K562 (cell line): ENCODE results near the gene YOD1. TPM values are rescaled to one million over a fixed set of nuclear protein-coding genes. Genes with fewer than 3 reads are reported as not detected.

ENCODE experiments used
- ATAC-seq: fragments of 200-7000 bp; cut with Tn5 transposase; 3 replicates; pipeline ENCODE4 v1.9.1; 2020; ENCODE audit warnings: moderate library complexity
- BruUV-seq: library from RNA; stranded (reverse); fragments of 400-500 nt; replicated peaks from 2 replicates; lab custom pipeline; 2021; lab: Mats Ljungman, UMichigan
- CTCF ChIA-PET: fragments of 300-600 bp; formaldehyde crosslinking; extraction: SDS; loops from one replicate; lab custom pipeline; 2021; ENCODE audit warnings: low intra/inter-chr PET ratio; lab: Yijun Ruan, JAX
- POLR2A ChIA-PET: fragments of 300-600, 350-650 bp; sonication (Branson Sonifier 250); formaldehyde crosslinking; extraction: SDS; loops from one replicate; lab custom pipeline; 2021; ENCODE audit warnings: antibody characterized with exemption, inconsistent platforms; lab: Yijun Ruan, JAX
- DNase-seq, 4 experiments: peaks; one replicate each; pipeline versions ENCODE4 v3.0.0 to v3.0.0-alpha.2; 2011 to 2018; ENCODE audit warnings: low spot score in 3 of 4, mixed read lengths in 3 of 4; ENCODE audit errors: extremely low read depth in 1 of 4
- FAIRE-seq: peaks from 2 replicates; lab custom pipeline; 2011; peaks lifted over from hg19 to GRCh38; lab: Jason Lieb, UNC
- H2AFZ ChIP-seq: 2 replicates; pipeline ENCODE4 v1.6.0; 2011; ENCODE audit warnings: low read depth, low read length, control low read depth, inconsistent platforms
- H3K27ac ChIP-seq: fragments of 200-600 bp; 3 replicates; pipeline ENCODE4 v1.8.0; 2011; ENCODE audit warnings: low read depth, mild to moderate bottlenecking, control low read depth, inconsistent platforms, low read length, moderate library complexity, mixed read lengths; ENCODE audit errors: extremely low read depth
- H3K27me3 ChIP-seq, 2 experiments: fragments of 300-600 bp in 1 of 2; 2 replicates in 1 of 2; 3 replicates in 1 of 2; pipeline versions ENCODE4 v1.6.0 to v1.8.0; 2011; ENCODE audit warnings: inconsistent platforms in 2 of 2, low read length in 2 of 2, mild to moderate bottlenecking in 1 of 2, mixed read lengths in 1 of 2, moderate library complexity in 1 of 2; ENCODE audit not compliant: control insufficient read depth in 2 of 2, insufficient read depth in 2 of 2
- H3K36me3 ChIP-seq: fragments of 300-600 bp; 3 replicates; pipeline ENCODE4 v1.8.0; 2011; ENCODE audit warnings: mild to moderate bottlenecking, low read length, inconsistent platforms; ENCODE audit not compliant: control insufficient read depth, insufficient read depth
- H3K4me1 ChIP-seq, 2 experiments: fragments of 200-600 bp in 1 of 2; replicated peaks in 1 of 2; 2 replicates in 1 of 2; 3 replicates in 1 of 2; pipeline versions ENCODE4 v1.5.1 to v1.8.0; 2011; ENCODE audit warnings: inconsistent platforms in 2 of 2, low read length in 2 of 2, mild to moderate bottlenecking in 1 of 2, mixed read lengths in 1 of 2, moderate library complexity in 1 of 2; ENCODE audit not compliant: control insufficient read depth in 2 of 2, insufficient read depth in 2 of 2
- H3K4me2 ChIP-seq: 2 replicates; pipeline ENCODE4 v1.6.1; 2011; ENCODE audit warnings: low read length, control low read depth, inconsistent platforms, mixed read lengths; ENCODE audit not compliant: insufficient read depth
- H3K4me3 ChIP-seq: fragments of 200-600 bp; sonication (generic), shearing (Covaris generic); 2 replicates; pipeline ENCODE4 v1.5.1; 2016; ENCODE audit warnings: control low read depth, inconsistent platforms
- H3K79me2 ChIP-seq: fragments of 200-600 bp; 3 replicates; pipeline ENCODE4 v1.8.0; 2011; ENCODE audit warnings: low read length, inconsistent platforms; ENCODE audit not compliant: control insufficient read depth, insufficient read depth
- H3K9ac ChIP-seq, 2 experiments: 2 replicates each; pipeline versions ENCODE4 v1.6.0 to v1.6.1; 2011; ENCODE audit warnings: low read depth in 2 of 2, low read length in 2 of 2, control low read depth in 1 of 2, inconsistent platforms in 1 of 2, mild to moderate bottlenecking in 1 of 2, mixed read lengths in 1 of 2; ENCODE audit not compliant: insufficient read depth in 1 of 2
- H3K9me1 ChIP-seq: one replicate; pipeline ENCODE4 v1.6.0; 2011; ENCODE audit warnings: inconsistent platforms, mild to moderate bottlenecking, low read length, moderate library complexity; ENCODE audit not compliant: control insufficient read depth, insufficient read depth
- H3K9me3 ChIP-seq: replicated peaks from 2 replicates; pipeline ENCODE4 v1.5.1; 2011; ENCODE audit warnings: low read depth, low read length, inconsistent platforms; ENCODE audit not compliant: control insufficient read depth, insufficient read depth
- H4K20me1 ChIP-seq: replicated peaks from 2 replicates; pipeline ENCODE4 v1.6.1; 2011; ENCODE audit warnings: low read length, inconsistent platforms, mixed read lengths; ENCODE audit not compliant: control insufficient read depth, insufficient read depth
- NUFIP1 ChIP-seq: fragments of 450-650 bp; IDR thresholded peaks from 2 replicates; pipeline ENCODE4 v1.6.1; 2018; ENCODE audit not compliant: partially characterized antibody
- WHSC1 ChIP-seq: IDR thresholded peaks from one replicate; pipeline ENCODE4 v1.6.1; 2012; ENCODE audit warnings: low read length, control low read depth, inconsistent platforms
- WGBS: fragments of 100-300 bp; shearing (Covaris generic); methylation state at CpG from one replicate; pipeline ENCODE4 v1.1.6; 2016; ENCODE audit warnings: low coverage, mixed read lengths; ENCODE audit not compliant: insufficient coverage; ENCODE audit errors: missing lambda C conversion rate; 5-methylcytosine and 5-hydroxymethylcytosine counted together
- in situ Hi-C: fragments of 300-500 bp; cut with MboI; formaldehyde crosslinking; loops from 4 replicates; pipeline ENCODE4 v1.15.0; 2018; ENCODE audit warnings: inconsistent platforms, mixed read lengths
- intact Hi-C: fragments of 100-400 bp; cut with micrococcal nuclease; formaldehyde crosslinking; loops from 2 replicates; pipeline ENCODE4 v1.14.2; 2022
- polyA plus RNA-seq, 8 experiments: library from polyadenylated mRNA; depleted of rRNA in 4 of 8; stranded (reverse) in 5 of 8; unstranded in 3 of 8; fragments of >200 nt; fragmentation: Nextera tagmentation in 2 of 8; fragmentation: Illumina TruSeq in 1 of 8; extraction: Ambion mirVana in 2 of 8; extraction: Trizol in 1 of 8; gene quantifications; 2 replicates each; pipeline versions ENCODE4 v1.2.1 to v1.2.3, GENCODE V29; 2011 to 2014; ENCODE audit warnings: inconsistent platforms in 1 of 8, missing spikeins in 1 of 8
- total RNA-seq, 7 experiments: library from RNA; depleted of rRNA in 6 of 7; stranded (reverse); fragments of >200 nt in 6 of 7; fragmentation: Illumina TruSeq in 2 of 7; extraction: Trizol in 2 of 7; gene quantifications; 2 replicates each; pipeline versions ENCODE4 v1.2.1 to v1.2.3, GENCODE V29; 2011 to 2021; ENCODE audit warnings: low replicate concordance in 1 of 7
- TF ChIP-seq, protein P1 (sequence below): fragments of 250-450 bp; sonication (Bioruptor Pico); IDR thresholded peaks from 2 replicates; pipeline ENCODE4 v1.5.0; 2021; ENCODE audit warnings: mild to moderate bottlenecking, borderline replicate concordance

The YOD1 gene
- total and polyA plus RNA-seq, 9 of the 15 experiments (the other 6 are each of a cell fraction or from before 2014, with no cell fraction given) = 18.2 to 78.1 (median 46.9) TPM

DNA sequence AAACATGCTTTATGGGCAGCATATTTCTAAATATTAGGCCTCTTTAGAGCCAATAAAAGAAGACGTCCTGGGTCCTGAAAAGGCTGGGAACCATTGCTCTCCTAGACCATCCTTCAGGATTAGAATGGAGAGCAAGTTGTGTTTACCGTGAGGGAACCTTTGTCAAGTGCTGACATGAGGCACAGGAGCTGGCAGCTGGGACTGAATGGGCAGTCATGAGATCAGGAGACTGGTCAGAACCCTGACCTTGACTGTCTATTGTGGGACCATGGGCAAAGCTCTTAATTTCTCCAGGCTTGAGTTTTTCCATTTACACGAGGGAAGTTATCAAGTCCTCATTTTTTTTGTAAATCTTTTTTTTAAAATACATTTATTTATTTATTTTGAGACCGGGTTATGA, 7.2 kb upstream of the YOD1 start (continued):
- TF ChIP-seq, protein P1, sequence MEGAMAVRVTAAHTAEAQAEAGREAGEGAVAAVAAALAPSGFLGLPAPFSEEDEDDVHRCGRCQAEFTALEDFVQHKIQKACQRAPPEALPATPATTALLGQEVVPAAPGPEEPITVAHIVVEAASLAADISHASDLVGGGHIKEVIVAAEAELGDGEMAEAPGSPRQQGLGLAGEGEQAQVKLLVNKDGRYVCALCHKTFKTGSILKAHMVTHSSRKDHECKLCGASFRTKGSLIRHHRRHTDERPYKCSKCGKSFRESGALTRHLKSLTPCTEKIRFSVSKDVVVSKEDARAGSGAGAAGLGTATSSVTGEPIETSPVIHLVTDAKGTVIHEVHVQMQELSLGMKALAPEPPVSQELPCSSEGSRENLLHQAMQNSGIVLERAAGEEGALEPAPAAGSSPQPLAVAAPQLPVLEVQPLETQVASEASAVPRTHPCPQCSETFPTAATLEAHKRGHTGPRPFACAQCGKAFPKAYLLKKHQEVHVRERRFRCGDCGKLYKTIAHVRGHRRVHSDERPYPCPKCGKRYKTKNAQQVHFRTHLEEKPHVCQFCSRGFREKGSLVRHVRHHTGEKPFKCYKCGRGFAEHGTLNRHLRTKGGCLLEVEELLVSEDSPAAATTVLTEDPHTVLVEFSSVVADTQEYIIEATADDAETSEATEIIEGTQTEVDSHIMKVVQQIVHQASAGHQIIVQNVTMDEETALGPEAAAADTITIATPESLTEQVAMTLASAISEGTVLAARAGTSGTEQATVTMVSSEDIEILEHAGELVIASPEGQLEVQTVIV (CRISPR knock-in tag) = no peak

DNA sequence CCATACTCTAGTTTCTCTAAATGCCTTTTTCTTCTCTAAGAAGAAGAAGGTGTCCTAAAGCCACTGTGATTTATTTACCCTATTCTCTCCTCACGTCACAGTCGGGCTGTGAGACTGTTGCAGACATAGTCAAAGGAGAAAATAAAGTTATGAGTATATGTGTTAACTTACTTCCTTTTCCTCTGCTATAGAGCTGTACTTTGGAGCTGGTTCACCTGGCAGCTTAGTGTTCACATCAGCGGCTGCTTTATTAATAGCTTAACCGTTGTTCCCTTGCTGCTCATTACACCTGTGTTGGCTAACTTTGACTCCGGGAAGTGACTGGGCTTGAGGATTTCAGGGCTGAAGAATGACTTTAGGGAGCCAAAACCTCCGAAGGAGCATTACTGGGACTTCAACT, 5.7 kb upstream of the YOD1 start:
- H3K27me3 ChIP-seq = no peaks in the 10 kb centered on the region
- no peak for ATAC-seq
- H2AFZ ChIP-seq = no peak overlapping the region
- no peak for FAIRE-seq
- H3K27ac ChIP-seq = no peak overlapping the region
- ChIA-PET POLR2A (interaction anchor here (0.5 to 1.8 kb wide), 6 partner anchors 9 to 80 kb away, joined by 3 to 5 read pairs (median 4); no protein-coding TSS in a partner anchor), CTCF (interaction anchor here (0.7 kb wide), 1 partner anchor 20 kb away, joined by 3 read pairs; no protein-coding TSS in a partner anchor)
- in situ Hi-C loops = no loop called here
- peaks cover 14 to 27% of the 10 kb centered on the region in 2 experiments for H3K4me1 ChIP-seq
- H3K4me2 ChIP-seq = no peak overlapping the region
- BruUV-seq = no TSS peak
- 91% methylated on average over 6 of the region's 6 CpGs for WGBS
- H3K9me3 ChIP-seq = no peaks in the 10 kb centered on the region
- H3K9ac ChIP-seq = no peak overlapping the region
- no peaks in the 10 kb centered on the region for H4K20me1 ChIP-seq
- peaks cover 13% of the 10 kb centered on the region for H3K79me2 ChIP-seq
- no peak overlapping the region for H3K4me3 ChIP-seq
- peaks cover 5% of the 10 kb centered on the region for H3K9me1 ChIP-seq
- intact Hi-C loops = loop anchor here (10.0 kb wide), 1 partner anchor 588 kb away; the partner anchor contains the start of gene CR1L
- TF ChIP-seq NUFIP1 = no peak
- no peak for TF ChIP-seq WHSC1
- DNase-seq = no peak
- H3K36me3 ChIP-seq = peaks cover 13% of the 10 kb centered on the region
